SK-N-SH (cell line): Measurements from ENCODE around the gene LGR6. TPM values are rescaled to one million over a fixed set of nuclear protein-coding genes. Genes with fewer than 3 reads are reported as not detected.

Experiments
- CTCF ChIA-PET: fragments of 300-600, 350-600 bp; formaldehyde crosslinking; extraction: SDS; loops from one replicate; lab custom pipeline; 2021; lab: Yijun Ruan, JAX
- POLR2A ChIA-PET: fragments of 350-600 bp; sonication (Branson Sonifier 250); formaldehyde crosslinking; extraction: SDS; loops from one replicate; lab custom pipeline; 2020; ENCODE audit warnings: antibody characterized with exemption, inconsistent platforms; lab: Yijun Ruan, JAX
- DNase-seq: peaks from one replicate; pipeline ENCODE4 v3.0.0; 2012
- H2AFZ ChIP-seq: fragments of 200-600 bp; sonication (generic); 2 replicates; pipeline ENCODE4 v1.8.1; 2016; ENCODE audit warnings: antibody characterized with exemption, mild to moderate bottlenecking, low read depth
- H3F3A ChIP-seq: fragments of 200-600 bp; sonication (generic); replicated peaks from 2 replicates; pipeline ENCODE3; 2016; ENCODE audit warnings: antibody characterized with exemption, mild to moderate bottlenecking; ENCODE audit not compliant: insufficient read depth
- H3K27ac ChIP-seq, 2 experiments: fragments of 200-500 bp in 1 of 2; fragments of 200-600 bp in 1 of 2; sonication (Bioruptor generic) in 1 of 2; sonication (generic), shearing (Covaris generic) in 1 of 2; 2 replicates each; pipeline versions ENCODE4 v1.5.1 to v1.6.1; 2014 to 2016; ENCODE audit warnings: low read depth in 2 of 2, inconsistent platforms in 1 of 2, low read length in 1 of 2, mild to moderate bottlenecking in 1 of 2, mixed read lengths in 1 of 2
- H3K27me3 ChIP-seq: fragments of 200-600 bp; sonication (generic), shearing (Covaris generic); 2 replicates; pipeline ENCODE4 v1.6.1; 2016; ENCODE audit warnings: mixed run types; ENCODE audit not compliant: insufficient read depth
- H3K36me3 ChIP-seq, 2 experiments: fragments of 200-500 bp in 1 of 2; fragments of 200-600 bp in 1 of 2; sonication (Bioruptor generic) in 1 of 2; sonication (generic) in 1 of 2; replicated peaks in 1 of 2; 2 replicates each; pipeline versions ENCODE3 to v1.5.1; 2014 to 2016; ENCODE audit warnings: low read length in 1 of 2, mild to moderate bottlenecking in 1 of 2; ENCODE audit not compliant: insufficient read depth in 2 of 2, control insufficient read depth in 1 of 2
- H3K4me1 ChIP-seq, 2 experiments: fragments of 200-500 bp in 1 of 2; fragments of 200-600 bp in 1 of 2; sonication (Bioruptor generic) in 1 of 2; sonication (generic), shearing (Covaris generic) in 1 of 2; 2 replicates each; pipeline versions ENCODE4 v1.5.1 to v1.6.1; 2014 to 2016; ENCODE audit warnings: low read depth in 1 of 2, low read length in 1 of 2, mixed run types in 1 of 2; ENCODE audit not compliant: insufficient read depth in 2 of 2, control insufficient read depth in 1 of 2
- H3K4me2 ChIP-seq: fragments of 200-600 bp; sonication (generic), shearing (Covaris generic); 2 replicates; pipeline ENCODE4 v1.6.1; 2017; ENCODE audit warnings: mixed run types
- H3K4me3 ChIP-seq, 2 experiments: fragments of 200-500 bp in 1 of 2; fragments of 200-600 bp in 1 of 2; sonication (Bioruptor generic) in 1 of 2; sonication (generic), shearing (Covaris generic) in 1 of 2; 2 replicates each; pipeline versions ENCODE4 v1.5.1 to v1.8.1; 2014 to 2016; ENCODE audit warnings: low read depth in 2 of 2, inconsistent platforms in 1 of 2, low read length in 1 of 2, mild to moderate bottlenecking in 1 of 2, mixed read lengths in 1 of 2, moderate library complexity in 1 of 2
- H3K79me2 ChIP-seq: fragments of 200-600 bp; sonication (generic); 2 replicates; pipeline ENCODE4 v1.8.1; 2017; ENCODE audit warnings: mild to moderate bottlenecking; ENCODE audit not compliant: insufficient read depth
- H3K9ac ChIP-seq: fragments of 200-600 bp; sonication (generic); 2 replicates; pipeline ENCODE4 v1.6.1; 2017; ENCODE audit warnings: mixed run types
- H3K9me2 ChIP-seq: fragments of 200-600 bp; sonication (generic); 2 replicates; pipeline ENCODE4 v1.6.1; 2017; ENCODE audit warnings: mixed run types
- H3K9me3 ChIP-seq: fragments of 200-600 bp; sonication (generic); 2 replicates; pipeline ENCODE4 v1.6.1; 2017; ENCODE audit warnings: mixed run types, mild to moderate bottlenecking, moderate library complexity
- H4K20me1 ChIP-seq: fragments of 200-600 bp; sonication (generic); 2 replicates; pipeline ENCODE4 v1.6.1; 2017; ENCODE audit warnings: mild to moderate bottlenecking, mixed run types; ENCODE audit not compliant: insufficient read depth
- CHD2 ChIP-seq: fragments of 150-350 bp; IDR thresholded peaks from 2 replicates; pipeline ENCODE4 v1.6.1; 2018; ENCODE audit warnings: low read length; ENCODE audit not compliant: partially characterized antibody
- CTCF ChIP-seq: fragments of 200-600 bp; sonication (generic); IDR thresholded peaks from 2 replicates; pipeline ENCODE4 v1.6.1; 2017; ENCODE audit warnings: antibody characterized with exemption, mild to moderate bottlenecking, moderate library complexity
- GABPA ChIP-seq: IDR thresholded peaks from 2 replicates; pipeline ENCODE4 v1.4.0; 2012; ENCODE audit warnings: low read depth, mild to moderate bottlenecking
- JUND ChIP-seq: IDR thresholded peaks from 2 replicates; pipeline ENCODE4 v1.4.0; 2012
- NRF1 ChIP-seq: IDR thresholded peaks from 2 replicates; pipeline ENCODE4 v1.6.1; 2012; ENCODE audit warnings: low read depth, mild to moderate bottlenecking, low read length
- POLR2AphosphoS5 ChIP-seq: IDR thresholded peaks from 2 replicates; pipeline ENCODE4 v1.6.1; 2012; ENCODE audit warnings: low read depth, low read length
- RAD21 ChIP-seq: IDR thresholded peaks from 2 replicates; pipeline ENCODE4 v1.6.1; 2012; ENCODE audit warnings: mild to moderate bottlenecking, low read length
- RCOR1 ChIP-seq: fragments of 150-350 bp; IDR thresholded peaks from 2 replicates; pipeline ENCODE4 v1.6.1; 2017; ENCODE audit warnings: antibody characterized with exemption, low read length
- REST ChIP-seq: IDR thresholded peaks from 2 replicates; pipeline ENCODE4 v1.6.1; 2012; ENCODE audit warnings: mild to moderate bottlenecking, low read depth, low read length, moderate library complexity
- RXRA ChIP-seq: IDR thresholded peaks from 2 replicates; pipeline ENCODE4 v1.4.0; 2012; ENCODE audit warnings: low read depth, mild to moderate bottlenecking, borderline replicate concordance
- SMC3 ChIP-seq: IDR thresholded peaks from 2 replicates; pipeline ENCODE4 v1.6.1; 2012; ENCODE audit warnings: low read depth, low read length, improper control_type of control experiment
- TAF1 ChIP-seq: IDR thresholded peaks from 2 replicates; pipeline ENCODE4 v1.6.1; 2012; ENCODE audit warnings: low read depth, mild to moderate bottlenecking, low read length, moderate library complexity, borderline replicate concordance
- TEAD4 ChIP-seq: IDR thresholded peaks from 2 replicates; pipeline ENCODE4 v1.4.0; 2012; ENCODE audit warnings: mild to moderate bottlenecking, borderline replicate concordance; ENCODE audit not compliant: insufficient read depth
- YY1 ChIP-seq: IDR thresholded peaks from 2 replicates; pipeline ENCODE4 v1.4.0; 2012; ENCODE audit warnings: low read depth, mild to moderate bottlenecking
- WGBS: methylation state at CpG from one replicate; pipeline ENCODE4 v1.1.6; 2017; ENCODE audit warnings: low lambda C conversion rate; 5-methylcytosine and 5-hydroxymethylcytosine counted together
- polyA plus RNA-seq, 3 experiments: library from polyadenylated mRNA; depleted of rRNA; stranded (reverse); fragments of >200 nt; gene quantifications; 2 replicates each; pipeline ENCODE4 v1.2.3, GENCODE V29; 2012
- TF ChIP-seq, protein P1 (sequence below): IDR thresholded peaks from 2 replicates; pipeline ENCODE4; 2012

LGR6 gene
- polyA plus RNA-seq, 1 of the 3 experiments (the other 2 are of a cell fraction), result 0.03 TPM

GRCh38 chr1:202245391-202245790 is 51.8 kb downstream of the LGR6 start (continued):
- TF ChIP-seq CTCF (no peak), RXRA (no peak), JUND (no peak), YY1 (no peak)
- TF ChIP-seq, protein P1, sequence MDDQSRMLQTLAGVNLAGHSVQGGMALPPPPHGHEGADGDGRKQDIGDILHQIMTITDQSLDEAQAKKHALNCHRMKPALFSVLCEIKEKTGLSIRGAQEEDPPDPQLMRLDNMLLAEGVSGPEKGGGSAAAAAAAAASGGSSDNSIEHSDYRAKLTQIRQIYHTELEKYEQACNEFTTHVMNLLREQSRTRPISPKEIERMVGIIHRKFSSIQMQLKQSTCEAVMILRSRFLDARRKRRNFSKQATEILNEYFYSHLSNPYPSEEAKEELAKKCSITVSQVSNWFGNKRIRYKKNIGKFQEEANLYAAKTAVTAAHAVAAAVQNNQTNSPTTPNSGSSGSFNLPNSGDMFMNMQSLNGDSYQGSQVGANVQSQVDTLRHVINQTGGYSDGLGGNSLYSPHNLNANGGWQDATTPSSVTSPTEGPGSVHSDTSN, result no peak
- TF ChIP-seq, all 33 proteins: peak for 0

DNA sequence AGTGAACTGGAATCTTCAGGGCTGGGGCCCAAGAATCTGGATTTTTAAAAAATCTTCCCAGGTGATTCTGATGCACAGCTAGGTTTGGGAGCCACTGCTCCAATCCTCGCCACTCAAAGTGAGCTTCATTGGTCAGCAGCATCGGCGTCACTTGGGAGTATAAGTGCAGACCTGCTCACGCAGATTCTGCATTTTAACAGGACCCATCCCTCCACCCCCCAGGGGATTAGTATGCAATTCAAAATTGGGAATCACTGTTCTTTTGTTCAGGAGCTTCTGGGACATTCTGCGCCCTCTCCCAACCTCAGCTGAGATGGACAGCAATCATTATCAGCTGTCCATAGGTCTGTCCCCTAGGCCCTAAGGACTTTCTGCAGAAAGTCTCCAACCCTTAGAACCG is 53.5 kb downstream of the LGR6 start:
- H3K9me3 ChIP-seq, result no peaks in the 10 kb centered on the region
- H3K4me1 ChIP-seq, result peaks cover 0 to 6% of the 10 kb centered on the region in 2 experiments; a peak in 1 of 4 replicates
- POLR2A ChIA-PET, result no interaction called here
- no peaks in the 10 kb centered on the region for H3K36me3 ChIP-seq
- no peaks in the 10 kb centered on the region for H3K79me2 ChIP-seq
- H4K20me1 ChIP-seq, result no peaks in the 10 kb centered on the region
- no peak overlapping the region for H3K9ac ChIP-seq
- H3K4me2 ChIP-seq, result no peak overlapping the region
- peaks cover 13% of the 10 kb centered on the region for H3K27me3 ChIP-seq
- no peak overlapping the region for H3K4me3 ChIP-seq
- TF ChIP-seq CHD2 (no peak), YY1 (no peak), TAF1 (no peak), REST (no peak), NRF1 (no peak), RCOR1 (no peak), TEAD4 (no peak), GABPA (no peak), RAD21 (no peak), POLR2AphosphoS5 (no peak), SMC3 (no peak)
- TF ChIP-seq, protein P1, result no peak
- TF ChIP-seq, all 33 proteins: peak for 0
- Histone ChIP-seq H3K9me2 (no peaks in the 10 kb centered on the region), H3F3A (no peaks in the 10 kb centered on the region), H2AFZ (no peak overlapping the region), H3K27ac (no peak overlapping the region)
- DNase-seq, result no peak
- CTCF ChIA-PET, result interaction anchor here (0.9 to 2.3 kb wide), 2 partner anchors 9 to 11 kb away, joined by 3 to 17 read pairs; no protein-coding TSS in a partner anchor
- 67% methylated on average over 6 of the region's 6 CpGs for WGBS
